Measurements from ENCODE around the gene ZNF446.
"Not testable (repeated sequence)": the region's sequence is repeated elsewhere in the genome, so short reads cannot be mapped to it uniquely, and the experiment has no call there.

Gene ZNF446

GRCh38 chr19:58470837-58471543, 5.2 kb upstream of the ZNF446 start:
- DNase-seq (ENCODE audit: low read depth): not testable (repeated sequence)

GRCh38 chr19:58471736-58472135, 4.4 kb upstream of the ZNF446 start:
- no peak for DNase-seq (ENCODE audit: low read depth)

- DNase-seq (ENCODE audit: low read depth): no peak
Measured at GRCh38 chr19:58473775-58474174, 2.4 kb upstream of the ZNF446 start.

GRCh38 chr19:58474291-58474996, 1.7 kb upstream of the ZNF446 start:
- DNase-seq (ENCODE audit: low read depth): no peak

DNA sequence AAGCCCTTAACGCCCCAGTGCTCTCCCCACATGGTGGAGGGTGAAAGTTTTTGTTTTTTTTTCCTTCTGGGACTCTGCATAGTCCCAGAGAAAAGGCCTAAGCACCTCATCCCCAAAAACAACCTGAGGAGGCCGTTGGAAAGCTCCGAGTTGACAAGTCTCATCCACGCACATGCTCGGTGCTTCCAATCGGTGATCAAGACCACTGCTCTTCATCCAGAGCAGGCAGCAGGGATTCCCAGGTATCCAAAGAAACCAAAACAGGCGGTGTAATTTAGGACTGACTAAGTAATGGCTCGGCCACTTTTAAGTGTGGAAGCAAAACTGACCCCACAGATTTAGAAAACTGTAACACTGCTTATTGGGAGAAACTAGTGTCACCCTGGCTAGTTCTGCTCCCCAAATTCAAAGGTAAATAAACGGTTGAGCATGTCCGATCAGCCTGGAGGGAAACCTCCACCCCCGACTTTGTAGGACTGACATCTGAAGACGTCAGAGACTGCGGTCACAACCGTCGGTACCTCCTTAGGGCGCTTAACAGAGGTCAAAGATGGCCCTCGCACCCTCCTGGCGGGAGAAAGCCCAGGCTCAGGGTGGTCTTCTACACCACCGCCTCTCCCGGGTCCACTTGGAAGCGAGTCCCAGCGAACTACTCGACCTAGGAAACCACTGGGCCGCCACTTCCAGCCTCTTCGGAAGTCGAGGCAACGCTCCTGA, 997 bp upstream of the ZNF446 start:
- no peak for DNase-seq (ENCODE audit: low read depth)

- DNase-seq (ENCODE audit: low read depth): no peak
Measured at GRCh38 chr19:58476498-58477015, 405 bp downstream of the ZNF446 start.

DNA sequence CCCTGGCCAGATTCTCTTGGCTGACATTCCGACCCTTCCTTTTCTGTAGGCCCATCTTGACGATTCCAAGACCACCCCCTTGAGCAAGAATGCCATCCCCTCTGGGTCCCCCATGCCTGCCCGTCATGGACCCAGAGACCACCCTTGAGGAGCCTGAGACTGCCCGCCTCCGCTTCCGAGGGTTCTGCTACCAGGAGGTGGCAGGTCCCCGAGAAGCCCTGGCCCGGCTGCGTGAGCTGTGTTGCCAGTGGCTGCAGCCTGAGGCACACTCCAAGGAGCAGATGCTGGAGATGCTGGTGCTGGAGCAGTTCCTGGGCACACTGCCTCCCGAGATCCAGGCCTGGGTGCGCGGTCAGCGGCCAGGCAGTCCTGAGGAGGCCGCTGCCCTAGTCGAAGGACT, 978 bp downstream of the ZNF446 start:
- DNase-seq (ENCODE audit: low read depth): no peak

DNA sequence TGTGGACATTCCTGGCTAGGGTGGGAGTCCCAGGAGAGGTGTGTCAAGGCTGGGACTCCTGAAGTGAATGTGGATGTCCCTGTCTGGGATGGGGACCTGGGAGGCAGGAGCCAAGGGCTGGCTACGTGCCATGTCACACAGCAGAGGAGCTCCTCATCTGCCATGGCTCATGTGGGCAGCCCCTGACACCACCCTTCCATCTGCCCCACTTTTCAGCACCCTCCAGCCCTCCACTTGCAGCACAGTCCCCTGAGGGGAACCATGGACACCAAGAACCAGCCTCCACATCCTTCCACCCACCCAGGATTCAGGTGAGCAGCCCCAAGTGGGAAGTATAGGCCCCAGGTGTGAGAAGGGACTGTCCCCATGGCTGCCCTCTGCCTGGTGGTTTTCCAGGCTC, 1.7 kb downstream of the ZNF446 start:
- no peak for DNase-seq (ENCODE audit: low read depth)

DNA sequence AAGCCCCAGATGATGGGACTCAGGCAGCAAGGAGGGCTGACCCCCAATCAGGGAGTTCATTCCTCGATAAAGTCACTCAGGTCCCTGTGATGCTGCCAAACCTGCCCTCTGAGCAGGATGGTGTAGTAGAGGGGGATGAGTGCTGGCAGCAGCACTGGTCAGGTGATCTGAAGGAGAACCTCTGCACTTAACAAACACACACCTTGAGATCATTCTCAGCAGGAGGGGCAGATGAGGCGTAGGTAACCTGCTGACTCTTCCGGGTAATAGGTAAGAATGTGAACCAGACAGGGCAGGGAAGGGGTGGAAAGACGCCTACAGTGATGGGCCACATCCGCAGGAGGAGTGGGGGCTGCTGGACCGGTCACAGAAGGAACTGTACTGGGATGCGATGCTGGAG, 3.2 kb downstream of the ZNF446 start:
- no peak for DNase-seq (ENCODE audit: low read depth)

GRCh38 chr19:58479736-58480480, 3.8 kb downstream of the ZNF446 start:
- DNase-seq (ENCODE audit: low read depth): no peak

DNA sequence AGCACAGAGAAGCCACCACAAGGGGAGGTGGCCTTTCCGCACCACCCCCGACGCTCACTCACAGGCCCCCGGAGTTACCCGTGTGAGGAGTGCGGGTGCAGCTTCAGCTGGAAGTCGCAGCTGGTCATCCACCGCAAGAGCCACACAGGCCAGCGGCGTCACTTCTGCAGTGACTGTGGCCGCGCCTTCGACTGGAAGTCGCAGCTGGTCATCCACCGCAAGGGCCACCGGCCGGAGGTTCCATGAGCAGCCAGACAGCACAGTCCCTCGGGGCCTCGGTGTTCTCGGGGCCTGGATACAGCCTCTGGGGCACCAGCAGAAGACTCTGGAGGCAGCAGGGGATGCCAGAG, 4.3 kb downstream of the ZNF446 start:
- DNase-seq (ENCODE audit: low read depth): no peak

DNA sequence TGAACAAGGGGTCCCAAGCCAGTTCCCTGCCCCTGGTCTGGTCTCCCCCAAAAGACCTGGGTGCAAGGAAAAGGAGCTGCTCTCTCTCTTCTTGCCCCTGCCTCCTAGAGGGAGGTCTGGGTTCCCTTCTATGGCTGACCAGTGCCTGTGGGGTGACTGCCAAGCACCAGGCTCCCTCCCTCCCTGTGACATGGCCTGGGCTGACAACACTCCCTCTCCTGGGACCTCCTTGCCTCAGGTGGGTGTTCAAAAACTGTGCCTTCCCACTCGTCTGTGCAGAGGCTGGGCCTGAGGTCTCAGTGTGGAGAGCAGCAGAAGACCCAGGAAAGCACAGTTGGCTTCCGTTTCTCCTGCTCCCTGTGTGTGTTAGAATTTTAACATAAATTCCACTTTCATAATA, 4.7 kb downstream of the ZNF446 start:
- DNase-seq (ENCODE audit: low read depth): no peak

DNA sequence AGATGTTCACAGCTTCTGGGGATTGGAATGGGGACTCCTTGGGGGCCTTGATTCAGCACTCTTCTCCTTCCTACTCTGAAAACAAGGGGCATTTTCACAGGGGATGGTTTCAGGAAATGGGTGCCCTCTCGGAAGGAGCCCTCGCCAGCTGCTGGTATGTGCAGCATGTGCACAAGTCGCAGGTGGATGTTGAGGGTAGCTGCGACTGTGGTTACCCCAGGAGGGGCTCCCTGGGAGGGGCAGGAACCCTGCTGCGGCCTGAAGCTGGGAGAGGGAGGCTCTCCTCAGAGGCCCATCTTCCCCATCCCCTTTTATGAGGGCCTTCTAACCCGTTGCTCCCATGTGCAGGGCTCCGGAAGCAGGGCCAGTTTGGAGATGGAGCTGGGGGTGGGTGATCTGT, 6.2 kb downstream of the ZNF446 start:
- no peak for DNase-seq (ENCODE audit: low read depth)

DNA sequence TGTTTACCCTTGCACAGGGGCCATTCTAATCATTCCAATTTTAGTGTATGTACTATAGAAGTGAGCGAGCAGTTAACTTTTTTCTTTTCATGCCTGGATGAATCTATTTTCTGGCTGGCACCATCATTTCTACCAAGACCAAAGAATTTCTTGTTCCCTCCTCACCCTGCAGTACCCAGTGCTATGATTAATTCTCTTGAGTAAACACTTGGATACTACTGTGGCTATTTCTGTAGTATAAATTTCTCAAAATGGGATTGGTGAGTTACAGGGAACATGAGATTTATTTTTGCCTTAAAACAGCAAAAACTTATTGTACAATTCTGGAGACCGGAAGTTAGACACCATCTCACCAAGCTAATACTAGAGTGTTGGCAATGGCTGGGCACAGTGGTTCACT, 7.6 kb downstream of the ZNF446 start:
- DNase-seq (ENCODE audit: low read depth): no peak

- not testable (repeated sequence) for DNase-seq (ENCODE audit: low read depth)
Measured at GRCh38 chr19:58484349-58484748, 8.2 kb downstream of the ZNF446 start.

GRCh38 chr19:58491393-58491792, 15.2 kb downstream of the ZNF446 start:
- DNase-seq (ENCODE audit: low read depth): no peak

DNA sequence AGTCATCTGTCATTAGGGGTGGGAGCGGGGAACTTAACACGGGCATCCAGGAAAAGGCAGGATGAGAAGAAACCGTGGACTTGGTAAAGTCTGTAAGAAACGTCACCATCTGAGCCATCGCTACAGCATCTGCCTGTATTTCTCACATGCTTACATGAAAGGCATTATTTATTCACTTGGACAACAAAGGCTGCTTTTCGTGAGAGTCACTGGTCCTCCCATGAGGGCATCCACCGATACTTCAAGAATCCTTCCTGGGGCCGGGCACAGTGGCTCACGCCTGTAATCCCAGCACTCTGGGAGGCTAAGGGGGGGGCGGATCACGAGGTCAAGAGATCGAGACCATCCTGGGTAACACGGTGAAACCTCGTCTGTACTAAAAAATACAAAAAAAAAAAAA, 16.1 kb downstream of the ZNF446 start:
- DNase-seq (ENCODE audit: low read depth): no peak

- no peak for DNase-seq (ENCODE audit: low read depth)
Measured at GRCh38 chr19:58497634-58498170, 21.6 kb downstream of the ZNF446 start.

GRCh38 chr19:58498316-58499020, 22.3 kb downstream of the ZNF446 start:
- no peak for DNase-seq (ENCODE audit: low read depth)

DNA sequence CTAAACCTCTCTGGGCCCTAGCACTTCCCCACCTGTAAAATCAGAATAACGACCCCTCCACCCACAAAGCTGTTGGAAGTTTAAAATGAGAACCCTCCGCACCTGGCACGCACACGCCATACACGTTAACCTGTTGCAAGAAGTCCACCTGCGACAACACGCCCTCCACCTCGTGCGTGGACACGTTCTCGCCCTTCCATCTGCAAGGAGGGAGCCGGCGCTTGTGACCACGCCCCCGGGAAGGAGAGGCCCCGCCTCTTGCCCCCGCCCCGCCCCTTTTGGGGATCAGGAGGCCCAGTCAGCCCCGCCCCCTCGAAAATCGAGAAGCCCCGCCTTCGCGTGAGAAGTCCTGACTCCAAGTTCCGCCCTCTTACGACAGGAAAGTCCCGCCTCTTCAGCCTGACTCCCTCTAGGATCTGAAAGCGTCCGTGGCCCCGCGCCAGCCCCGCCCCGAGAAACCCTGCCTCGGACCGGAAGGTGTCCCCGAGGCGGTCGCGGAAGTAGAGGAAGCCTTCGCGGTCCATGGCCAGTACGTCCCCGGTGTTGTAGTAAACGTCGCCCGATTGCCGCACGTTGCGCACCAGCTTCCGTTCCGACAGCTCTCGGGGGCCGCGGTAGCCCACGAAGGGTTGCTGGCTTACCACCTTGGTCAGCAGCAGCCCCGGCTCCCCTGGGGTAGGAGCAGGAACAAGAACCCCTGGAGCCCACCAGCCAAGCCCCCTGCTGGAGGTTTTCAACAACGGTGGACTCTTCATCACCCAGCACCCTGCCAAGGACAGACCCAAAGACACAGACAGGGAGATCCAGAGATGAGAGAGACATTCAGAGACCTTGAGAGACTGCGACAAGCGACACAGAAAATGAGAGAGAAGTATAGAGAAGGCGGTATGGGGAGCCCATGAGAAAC, 23.1 kb downstream of the ZNF446 start:
- DNase-seq (ENCODE audit: low read depth): peak; percentile 94
